Measurements from ENCODE around the gene CACNA2D1.
"Not testable (repeated sequence)": the region's sequence is repeated elsewhere in the genome, so short reads cannot be mapped to it uniquely, and the experiment has no call there.

Gene CACNA2D1

DNA sequence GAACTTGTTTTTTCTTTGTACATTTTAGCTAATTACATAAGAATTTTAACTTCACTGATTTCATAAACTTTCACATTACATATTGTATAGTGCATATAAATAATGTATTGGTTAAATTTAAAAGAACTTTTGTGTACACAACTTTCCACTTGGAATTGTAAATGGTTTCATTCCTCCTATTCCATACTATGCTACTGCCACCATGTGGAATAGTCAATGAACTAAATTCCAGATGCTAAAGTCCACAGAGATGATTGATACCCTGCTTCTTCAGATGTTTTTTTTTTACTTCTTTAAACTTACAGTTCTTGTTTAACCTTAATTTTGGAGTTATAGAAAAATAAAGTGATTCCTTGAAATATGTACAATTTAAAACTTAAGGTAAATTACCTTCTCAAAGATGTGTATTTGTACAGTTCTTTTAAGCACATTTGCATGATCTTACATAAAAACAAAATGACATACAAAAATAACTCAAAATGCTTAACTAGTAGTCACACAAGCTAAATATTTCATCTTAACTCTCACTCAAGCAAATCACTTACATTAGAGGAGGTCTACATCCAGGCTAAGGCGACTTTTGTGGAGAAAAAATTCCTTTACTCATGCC, 426.1 kb downstream of the CACNA2D1 start:
- POLR2A ChIA-PET: no interaction called here
- TF ChIP-seq FOXA1 (IDR thresholded peaks at IDR 0.05) (no peak), SP1 (IDR thresholded peaks at IDR 0.05) (no peak), ZNF384 (IDR thresholded peaks at IDR 0.05) (0 out of 2 replicates have a peak, but pooled peaks have one; percentile 29)
- TF ChIP-seq, protein P1, sequence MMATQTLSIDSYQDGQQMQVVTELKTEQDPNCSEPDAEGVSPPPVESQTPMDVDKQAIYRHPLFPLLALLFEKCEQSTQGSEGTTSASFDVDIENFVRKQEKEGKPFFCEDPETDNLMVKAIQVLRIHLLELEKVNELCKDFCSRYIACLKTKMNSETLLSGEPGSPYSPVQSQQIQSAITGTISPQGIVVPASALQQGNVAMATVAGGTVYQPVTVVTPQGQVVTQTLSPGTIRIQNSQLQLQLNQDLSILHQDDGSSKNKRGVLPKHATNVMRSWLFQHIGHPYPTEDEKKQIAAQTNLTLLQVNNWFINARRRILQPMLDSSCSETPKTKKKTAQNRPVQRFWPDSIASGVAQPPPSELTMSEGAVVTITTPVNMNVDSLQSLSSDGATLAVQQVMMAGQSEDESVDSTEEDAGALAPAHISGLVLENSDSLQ (IDR thresholded peaks at IDR 0.05): peak; percentile 53
- peak; percentile 18 for DNase-seq (ENCODE audit: extremely low spot score)
- CTCF ChIA-PET: interaction anchor here (0.7 to 0.8 kb wide), 2 partner anchors 516 to 517 kb away, joined by 3 read pairs; no protein-coding TSS in a partner anchor

DNA sequence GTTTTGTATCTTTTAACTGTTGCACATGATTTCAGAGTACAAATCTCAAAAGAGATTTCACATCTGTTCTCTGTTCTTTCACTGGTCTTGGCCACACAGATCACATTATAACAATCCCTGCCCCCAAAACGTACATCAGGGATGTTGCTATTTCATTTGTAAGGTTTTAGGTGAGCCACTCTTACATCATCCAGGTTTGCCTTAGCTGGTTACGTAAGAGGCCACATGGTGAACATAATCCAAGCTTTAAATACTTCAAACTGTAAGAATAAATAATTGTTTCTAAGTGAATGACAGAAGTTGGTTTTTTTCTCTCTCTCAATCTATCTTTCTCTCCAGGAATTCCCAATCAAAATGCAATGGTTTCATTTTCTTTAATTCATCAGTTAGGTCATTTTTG, 427.8 kb downstream of the CACNA2D1 start:
- TF ChIP-seq NFRKB (IDR thresholded peaks at IDR 0.05) (no peak), FOXA1 (IDR thresholded peaks at IDR 0.05) (no peak), SP1 (IDR thresholded peaks at IDR 0.05) (no peak), TARDBP (IDR thresholded peaks at IDR 0.05) (no peak), ZNF384 (IDR thresholded peaks at IDR 0.05) (no peak), ELF4 (IDR thresholded peaks at IDR 0.05) (no peak), LEF1 (IDR thresholded peaks at IDR 0.05; ENCODE audit: borderline replicate concordance) (no peak), SUZ12 (IDR thresholded peaks at IDR 0.05) (no peak), L3MBTL2 (conservative IDR thresholded peaks at IDR 0.05) (no peak)
- TF ChIP-seq, protein P1 (IDR thresholded peaks at IDR 0.05): no peak
- ChIA-PET POLR2A (no interaction called here), CTCF (interaction anchor here (0.7 to 0.9 kb wide), 2 partner anchors 8 to 236 kb away, joined by 3 read pairs; no protein-coding TSS in a partner anchor)
- no peak for DNase-seq (ENCODE audit: extremely low spot score)

DNA sequence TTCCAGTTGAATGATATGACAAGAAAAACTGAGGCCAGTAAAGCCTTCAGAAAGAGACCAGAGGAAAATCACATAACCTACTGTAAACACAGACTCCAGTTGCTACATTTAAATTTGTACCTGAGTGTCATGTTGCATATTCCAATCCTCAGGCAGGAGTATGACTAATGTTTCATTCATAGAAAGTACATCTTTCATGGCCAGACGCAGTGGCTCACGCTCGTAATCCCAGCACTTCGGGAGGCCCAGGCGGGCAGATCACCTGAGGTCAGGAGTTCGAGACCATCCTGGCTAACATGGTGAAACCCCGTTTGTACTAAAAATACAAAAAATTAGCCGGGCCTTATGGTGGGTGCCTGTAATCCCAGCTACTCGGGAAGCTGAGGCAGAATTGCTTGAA, 429.0 kb downstream of the CACNA2D1 start:
- CTCF ChIA-PET; DNase-seq (ENCODE audit: extremely low spot score); POLR2A ChIA-PET: not testable (repeated sequence)

DNA sequence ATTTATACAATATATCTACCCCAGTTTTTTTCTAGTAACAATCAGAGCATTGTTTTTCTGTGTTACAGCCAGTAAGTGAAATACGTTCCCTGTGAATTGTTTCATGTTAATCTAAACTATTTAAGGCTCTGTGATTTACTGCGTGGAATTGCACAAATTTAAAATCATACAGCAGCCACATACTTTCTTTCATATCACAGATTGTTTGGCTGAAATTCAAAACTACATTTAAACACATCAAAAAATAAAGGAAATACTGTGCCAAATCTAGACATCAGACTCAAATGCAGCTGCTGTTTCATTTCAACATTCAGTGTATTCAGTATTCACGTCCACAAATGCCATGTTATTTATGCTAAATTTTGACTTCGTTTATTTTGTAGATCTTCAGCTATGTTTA, 431.1 kb downstream of the CACNA2D1 start:
- TF ChIP-seq TARDBP (IDR thresholded peaks at IDR 0.05) (no peak), SUZ12 (IDR thresholded peaks at IDR 0.05) (no peak), CTBP1 (IDR thresholded peaks at IDR 0.05; ENCODE audit: borderline replicate concordance) (no peak), FOXM1 (IDR thresholded peaks at IDR 0.05; ENCODE audit: borderline replicate concordance) (no peak), ELF4 (IDR thresholded peaks at IDR 0.05) (no peak), HDGF (IDR thresholded peaks at IDR 0.05; ENCODE audit: borderline replicate concordance) (no peak), ZNF384 (IDR thresholded peaks at IDR 0.05) (no peak)
- no peak for DNase-seq (ENCODE audit: extremely low spot score)
- ChIA-PET POLR2A (no interaction called here), CTCF (no interaction called here)

DNA sequence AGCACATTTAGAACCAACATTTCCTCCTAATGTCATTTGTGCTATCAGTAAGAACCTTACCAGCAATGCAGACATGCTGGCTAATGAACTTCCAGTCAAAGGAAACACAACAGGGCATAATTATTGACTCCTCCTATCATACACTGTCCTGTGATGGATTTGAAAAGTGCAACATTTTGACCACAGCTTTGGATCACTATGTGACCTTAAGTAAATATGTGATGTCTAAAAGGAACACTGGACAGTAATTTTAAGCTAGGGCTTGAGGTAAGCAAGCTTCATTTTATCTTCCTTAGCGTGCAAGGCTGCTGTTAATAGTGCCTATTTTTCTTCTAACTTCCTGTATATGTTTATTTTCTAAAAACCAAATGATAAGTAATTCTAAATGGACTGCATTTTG, 433.2 kb downstream of the CACNA2D1 start:
- no peak for TF ChIP-seq HDGF (IDR thresholded peaks at IDR 0.05; ENCODE audit: borderline replicate concordance)
- no peak for TF ChIP-seq NFRKB (IDR thresholded peaks at IDR 0.05)
- TF ChIP-seq ZNF384 (IDR thresholded peaks at IDR 0.05): no peak
- no peak for TF ChIP-seq SP1 (IDR thresholded peaks at IDR 0.05)
- TF ChIP-seq BHLHE40 (IDR thresholded peaks at IDR 0.05; ENCODE audit: borderline replicate concordance): no peak
- no peak for TF ChIP-seq FOXA1 (IDR thresholded peaks at IDR 0.05)
- TF ChIP-seq TARDBP (IDR thresholded peaks at IDR 0.05): no peak
- no peak for TF ChIP-seq L3MBTL2 (conservative IDR thresholded peaks at IDR 0.05)
- TF ChIP-seq CTBP1 (IDR thresholded peaks at IDR 0.05; ENCODE audit: borderline replicate concordance): no peak
- TF ChIP-seq, protein P1 (IDR thresholded peaks at IDR 0.05): no peak
- TF ChIP-seq ARNT (IDR thresholded peaks at IDR 0.05): no peak
- TF ChIP-seq ELF4 (IDR thresholded peaks at IDR 0.05): no peak
- no peak for TF ChIP-seq FOXM1 (IDR thresholded peaks at IDR 0.05; ENCODE audit: borderline replicate concordance)
- no peak for TF ChIP-seq SUZ12 (IDR thresholded peaks at IDR 0.05)
- TF ChIP-seq FOXK2 (IDR thresholded peaks at IDR 0.05): no peak
- CTCF ChIA-PET: no interaction called here
- no peak for DNase-seq (ENCODE audit: extremely low spot score)
- POLR2A ChIA-PET: no interaction called here

DNA sequence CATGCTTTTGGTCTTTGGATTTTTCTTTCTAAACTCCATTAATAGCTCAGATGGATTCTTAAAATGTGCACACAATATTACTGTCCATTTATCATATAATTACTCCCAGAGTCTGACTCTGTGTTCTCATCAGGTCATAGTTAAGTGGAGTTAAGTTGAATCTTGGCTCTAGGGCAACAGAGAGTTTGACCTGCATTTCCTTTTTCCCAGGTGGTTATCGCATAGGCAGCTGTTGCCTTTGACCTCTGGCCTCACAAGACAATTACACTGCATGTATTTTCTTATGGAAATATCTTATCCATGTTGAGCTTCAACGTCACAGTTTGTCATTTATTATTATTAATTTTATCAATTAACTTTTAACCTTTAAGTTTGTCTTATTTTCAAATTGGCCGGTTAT, 436.3 kb downstream of the CACNA2D1 start:
- CTCF ChIA-PET: no interaction called here
- TF ChIP-seq ZNF384 (IDR thresholded peaks at IDR 0.05): no peak
- no peak for TF ChIP-seq HDGF (IDR thresholded peaks at IDR 0.05; ENCODE audit: borderline replicate concordance)
- no peak for TF ChIP-seq ARNT (IDR thresholded peaks at IDR 0.05)
- TF ChIP-seq BHLHE40 (IDR thresholded peaks at IDR 0.05; ENCODE audit: borderline replicate concordance): no peak
- POLR2A ChIA-PET: no interaction called here

DNA sequence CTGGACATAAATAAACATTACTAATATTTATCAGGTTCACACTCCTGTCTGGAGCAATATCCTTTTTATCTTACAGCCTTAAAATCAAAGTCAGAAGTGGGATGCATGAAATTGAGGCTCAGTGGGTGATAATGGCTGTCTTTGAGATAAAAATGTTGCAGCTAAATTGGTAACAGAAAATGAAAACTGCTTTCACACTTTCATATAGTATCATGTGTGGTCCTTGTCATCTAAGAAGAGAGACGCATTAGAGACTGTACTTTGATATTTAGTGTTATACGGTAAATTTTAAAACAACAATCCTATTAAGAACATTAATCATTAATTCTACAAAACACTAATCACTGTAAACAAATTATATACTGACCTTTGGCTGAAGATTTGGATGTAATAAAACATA, 438.5 kb downstream of the CACNA2D1 start:
- TF ChIP-seq L3MBTL2 (conservative IDR thresholded peaks at IDR 0.05) (no peak), FOXM1 (IDR thresholded peaks at IDR 0.05; ENCODE audit: borderline replicate concordance) (no peak), HDGF (IDR thresholded peaks at IDR 0.05; ENCODE audit: borderline replicate concordance) (no peak)
- POLR2A ChIA-PET: no interaction called here
- CTCF ChIA-PET: no interaction called here
- no peak for DNase-seq (ENCODE audit: extremely low spot score)

More for the DNA sequence above, 436.3 kb downstream of the CACNA2D1 start:
- DNase-seq (ENCODE audit: extremely low spot score): no peak
